TTC549 (cell line): Measurements from ENCODE around the gene PPP3R1.

Source experiments
- FAIRE-seq: peaks from 2 replicates; lab custom pipeline; 2012; peaks lifted over from hg19 to GRCh38; lab: Jason Lieb, UNC

The PPP3R1 gene

GRCh38 chr2:68230241-68231060, 21.9 kb downstream of the PPP3R1 start:
- no peak for FAIRE-seq

GRCh38 chr2:68226794-68227193, 25.5 kb downstream of the PPP3R1 start:
- FAIRE-seq, result peak; percentile 57

- peak; percentile 49 for FAIRE-seq
These were observed 27.2 kb downstream of the PPP3R1 start for GRCh38 chr2:68225119-68225632.

- no peak for FAIRE-seq
These were observed 28.9 kb downstream of the PPP3R1 start for GRCh38 chr2:68223419-68223818.

- FAIRE-seq, result no peak
These were observed 30.0 kb downstream of the PPP3R1 start for GRCh38 chr2:68222287-68222686.

- peak; percentile 15 for FAIRE-seq
These were observed 33.9 kb downstream of the PPP3R1 start for GRCh38 chr2:68218343-68218901.

- peak; percentile 53 for FAIRE-seq
These were observed 34.6 kb downstream of the PPP3R1 start for GRCh38 chr2:68217729-68218128.

- peak; percentile 66 for FAIRE-seq
These were observed 35.6 kb downstream of the PPP3R1 start for GRCh38 chr2:68216454-68217310.

- no peak for FAIRE-seq
These were observed 38.0 kb downstream of the PPP3R1 start for GRCh38 chr2:68214381-68214780.

- FAIRE-seq, result no peak
These were observed 45.5 kb downstream of the PPP3R1 start for GRCh38 chr2:68206793-68207192.

GRCh38 chr2:68203587-68203986, 48.7 kb downstream of the PPP3R1 start:
- FAIRE-seq, result no peak

- FAIRE-seq, result no peak
These were observed 52.1 kb downstream of the PPP3R1 start for GRCh38 chr2:68200157-68200787.

- no peak for FAIRE-seq
These were observed 56.1 kb downstream of the PPP3R1 start for GRCh38 chr2:68196120-68196716.

- no peak for FAIRE-seq
These were observed 57.2 kb downstream of the PPP3R1 start for GRCh38 chr2:68195096-68195495.

- peak; percentile 25 for FAIRE-seq
These were observed 58.5 kb downstream of the PPP3R1 start for GRCh38 chr2:68193787-68194372.

GRCh38 chr2:68193144-68193543, 59.2 kb downstream of the PPP3R1 start:
- FAIRE-seq, result no peak

GRCh38 chr2:68190991-68191731, 61.2 kb downstream of the PPP3R1 start:
- no peak for FAIRE-seq

GRCh38 chr2:68189991-68190784, 62.1 kb downstream of the PPP3R1 start:
- FAIRE-seq, result no peak

- no peak for FAIRE-seq
These were observed 63.5 kb downstream of the PPP3R1 start for GRCh38 chr2:68188831-68189230.

- no peak for FAIRE-seq
These were observed 65.0 kb downstream of the PPP3R1 start for GRCh38 chr2:68187329-68187728.
